GM19239 (cell line): ENCODE results near the gene CAMTA1.

Experiments used
- DNase-seq: peaks from one replicate; pipeline ENCODE4 v3.0.0; 2011; ENCODE audit warnings: low spot score; ENCODE audit not compliant: insufficient read length
- FAIRE-seq: peaks from 2 replicates; lab custom pipeline; 2011; peaks lifted over from hg19 to GRCh38; lab: Jason Lieb, UNC

The CAMTA1 gene

DNA sequence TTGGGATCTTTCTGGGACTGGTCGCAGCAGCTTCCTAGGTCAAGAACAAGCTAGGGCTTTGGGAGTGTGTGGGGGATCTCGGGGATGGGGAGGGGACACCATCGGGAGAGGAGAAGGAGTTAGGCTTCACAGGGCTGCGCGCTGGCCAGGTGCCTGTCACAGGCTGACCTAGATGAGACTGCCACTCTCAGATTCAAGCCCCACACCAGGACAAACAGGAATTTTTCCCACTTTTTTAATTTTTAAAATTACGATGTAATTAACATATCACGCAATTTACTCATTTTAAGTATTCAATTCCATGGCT is 180.6 kb downstream of the CAMTA1 start:
- DNase-seq (no peak), FAIRE-seq (no peak)

DNA sequence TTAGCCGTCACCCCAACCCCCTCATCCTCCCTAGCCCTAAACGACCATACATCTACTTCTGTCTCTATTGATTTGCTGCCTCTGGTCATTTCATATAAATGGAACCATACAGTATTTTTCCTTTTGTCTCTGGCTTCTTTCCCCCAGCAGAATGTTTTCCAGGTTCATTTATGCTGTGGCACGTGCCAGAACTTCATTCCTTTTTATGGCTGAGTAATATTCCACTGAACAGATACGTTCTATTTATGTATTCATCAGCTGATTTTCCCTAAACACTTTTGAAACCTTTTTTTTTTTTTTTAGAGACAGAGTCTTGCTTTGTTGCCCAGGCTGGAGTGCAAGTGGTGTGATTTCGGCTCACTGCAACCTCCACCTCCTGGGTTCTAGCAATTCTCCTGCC is 181.1 kb downstream of the CAMTA1 start:
- FAIRE-seq (no peak), DNase-seq (no peak)

DNA sequence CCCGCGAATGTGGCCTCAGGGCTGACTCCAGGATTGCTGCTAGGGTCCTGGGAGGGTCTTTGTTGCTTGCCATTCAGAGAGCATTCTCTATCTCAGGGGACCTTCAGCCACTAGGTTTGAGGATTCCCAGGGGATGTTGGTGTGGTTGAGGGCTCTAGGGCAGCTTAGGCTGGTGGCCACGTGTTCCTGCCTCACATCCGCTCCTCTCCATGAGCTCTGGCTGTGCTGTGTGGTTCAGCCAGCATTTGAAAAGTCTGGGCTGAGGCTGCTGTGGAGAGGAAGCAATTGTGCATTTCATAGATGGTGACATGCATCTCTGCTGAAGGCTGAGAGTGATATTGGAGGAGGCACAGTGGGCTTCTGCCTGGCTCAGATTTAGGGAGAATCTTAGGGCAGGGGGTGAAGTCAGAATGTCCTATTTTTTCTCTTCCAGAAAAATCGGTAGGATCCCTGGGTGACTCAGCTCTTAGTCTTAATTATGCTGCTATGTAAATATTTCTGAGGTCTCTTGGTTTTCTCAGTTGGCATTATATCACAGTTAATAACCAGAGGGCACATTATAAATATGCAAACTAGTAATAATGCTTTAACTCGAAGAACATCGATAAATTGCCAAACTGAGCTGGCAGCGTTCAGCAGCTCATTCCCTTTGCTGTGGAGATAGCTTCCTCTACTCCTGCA is 182.3 kb downstream of the CAMTA1 start:
- FAIRE-seq (no peak), DNase-seq (no peak)

DNA sequence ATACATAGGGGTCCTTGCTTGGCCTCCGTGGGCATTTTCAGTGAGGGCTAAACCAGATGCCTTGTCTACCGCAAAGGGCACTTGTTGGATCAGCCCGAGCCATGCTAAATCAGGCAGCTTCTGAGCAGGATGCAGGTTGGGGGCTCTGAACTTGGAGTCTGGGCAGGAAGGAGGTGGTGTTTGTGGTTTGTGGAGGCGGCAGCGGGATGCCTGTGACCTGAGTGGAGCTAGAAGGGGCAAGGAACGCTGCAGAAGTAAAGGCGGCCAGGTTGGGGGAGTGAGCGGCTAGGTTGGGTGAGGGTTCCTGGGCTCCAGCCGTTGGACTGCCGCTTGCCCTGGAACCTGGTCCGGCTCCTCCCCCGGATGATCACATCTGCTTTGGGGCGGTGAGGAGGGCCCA is 183.9 kb downstream of the CAMTA1 start:
- FAIRE-seq, result no peak

DNA sequence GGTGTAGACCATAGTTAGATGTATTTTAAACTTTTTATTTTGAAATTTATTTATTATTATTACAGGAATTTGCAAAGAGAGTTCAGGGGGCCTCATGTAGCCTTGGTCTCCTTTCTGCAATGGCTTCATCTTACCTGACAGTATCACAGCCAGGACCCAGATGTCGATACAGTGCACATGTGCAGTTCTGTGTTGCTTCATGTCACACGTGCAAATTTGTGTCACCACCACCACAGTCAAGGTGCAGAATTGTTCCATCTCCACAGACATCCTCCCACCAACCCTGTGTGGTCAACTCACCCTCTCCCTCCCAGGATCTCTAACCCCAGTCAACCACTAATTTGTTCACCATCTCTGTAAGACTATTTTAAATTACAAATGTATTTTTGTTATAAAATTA is 184.5 kb downstream of the CAMTA1 start:
- DNase-seq, result no peak
- FAIRE-seq, result no peak

More for the DNA sequence above, 183.9 kb downstream of the CAMTA1 start:
- DNase-seq, result no peak

DNA sequence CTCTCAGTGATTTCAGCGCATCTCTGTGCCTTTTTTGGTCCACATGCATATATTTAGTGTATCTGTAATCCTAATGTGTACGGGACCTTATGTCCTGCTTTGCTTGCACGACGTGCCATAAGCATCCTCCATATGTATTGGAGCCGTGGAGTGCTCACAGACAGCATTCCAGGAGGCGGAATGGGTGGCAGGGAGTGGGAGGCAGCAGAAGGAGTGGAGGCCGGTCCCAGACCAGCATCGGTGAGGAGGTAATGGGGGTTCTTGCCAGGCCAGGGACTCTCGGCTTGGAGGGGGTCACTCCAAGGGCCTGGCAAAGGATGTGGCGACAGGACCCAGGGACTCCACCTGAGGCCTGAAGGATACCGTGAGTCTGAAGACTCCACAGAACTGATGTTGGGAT is 185.0 kb downstream of the CAMTA1 start:
- FAIRE-seq (no peak), DNase-seq (no peak)

DNA sequence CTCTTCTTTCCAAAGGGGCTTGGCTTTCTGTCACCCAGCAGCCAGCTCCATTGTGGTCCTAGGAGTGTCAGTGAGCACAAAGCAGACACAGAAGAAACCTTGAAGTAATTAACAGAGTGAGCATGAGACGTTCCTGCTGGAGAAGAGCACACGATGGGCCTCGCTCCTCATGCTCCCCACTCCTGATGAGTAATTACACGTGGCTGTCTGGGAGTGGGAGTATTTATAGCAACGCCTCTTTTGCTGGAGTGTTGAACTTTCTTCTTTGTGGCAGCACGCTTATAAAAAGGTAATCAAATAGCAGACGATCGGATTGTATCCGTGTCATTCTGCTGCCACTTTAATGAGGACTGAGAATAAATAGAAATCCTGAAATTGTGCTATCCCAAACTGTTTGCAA is 185.8 kb downstream of the CAMTA1 start:
- no peak for DNase-seq
- FAIRE-seq, result no peak

DNA sequence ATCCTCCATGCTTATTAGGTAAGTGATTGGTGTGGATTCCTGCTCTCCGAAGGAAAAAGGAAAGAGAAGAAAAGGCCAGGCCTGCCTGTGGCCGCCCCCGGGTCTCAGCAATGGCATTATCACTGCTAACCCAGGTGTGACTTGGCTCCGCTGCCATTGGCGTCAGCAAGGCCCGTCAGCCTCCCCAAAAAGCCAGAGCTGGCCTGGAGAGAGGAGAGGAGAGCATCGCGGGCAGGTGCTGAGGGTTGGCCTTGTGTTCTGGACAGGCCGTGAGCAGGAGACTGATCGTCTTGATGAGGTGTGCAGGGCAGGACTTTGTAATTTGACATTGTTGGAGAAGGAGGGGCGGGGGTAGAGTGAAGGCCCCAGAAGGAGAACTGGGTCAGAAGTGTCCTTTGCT is 186.4 kb downstream of the CAMTA1 start:
- FAIRE-seq (no peak), DNase-seq (no peak)

DNA sequence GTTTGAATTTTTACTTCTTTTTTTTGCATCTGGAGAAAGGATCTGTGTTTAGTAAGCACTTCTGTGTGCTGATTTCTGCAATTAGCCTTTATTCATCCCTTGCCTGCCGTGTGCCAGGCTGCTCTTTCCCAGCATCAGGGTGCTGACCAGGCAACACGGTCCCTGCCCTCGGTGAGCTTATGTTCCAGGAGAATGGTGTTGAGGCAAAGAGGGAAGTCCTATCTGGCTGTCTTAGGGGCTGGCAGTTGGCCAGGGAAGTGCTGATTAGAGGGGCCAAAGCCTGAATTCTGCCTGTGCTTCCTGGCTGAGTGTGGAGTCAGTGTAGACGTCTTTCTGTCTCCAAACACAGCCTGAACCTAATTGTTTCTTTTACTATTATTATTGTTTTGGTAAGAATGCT is 187.1 kb downstream of the CAMTA1 start:
- DNase-seq (no peak), FAIRE-seq (no peak)

DNA sequence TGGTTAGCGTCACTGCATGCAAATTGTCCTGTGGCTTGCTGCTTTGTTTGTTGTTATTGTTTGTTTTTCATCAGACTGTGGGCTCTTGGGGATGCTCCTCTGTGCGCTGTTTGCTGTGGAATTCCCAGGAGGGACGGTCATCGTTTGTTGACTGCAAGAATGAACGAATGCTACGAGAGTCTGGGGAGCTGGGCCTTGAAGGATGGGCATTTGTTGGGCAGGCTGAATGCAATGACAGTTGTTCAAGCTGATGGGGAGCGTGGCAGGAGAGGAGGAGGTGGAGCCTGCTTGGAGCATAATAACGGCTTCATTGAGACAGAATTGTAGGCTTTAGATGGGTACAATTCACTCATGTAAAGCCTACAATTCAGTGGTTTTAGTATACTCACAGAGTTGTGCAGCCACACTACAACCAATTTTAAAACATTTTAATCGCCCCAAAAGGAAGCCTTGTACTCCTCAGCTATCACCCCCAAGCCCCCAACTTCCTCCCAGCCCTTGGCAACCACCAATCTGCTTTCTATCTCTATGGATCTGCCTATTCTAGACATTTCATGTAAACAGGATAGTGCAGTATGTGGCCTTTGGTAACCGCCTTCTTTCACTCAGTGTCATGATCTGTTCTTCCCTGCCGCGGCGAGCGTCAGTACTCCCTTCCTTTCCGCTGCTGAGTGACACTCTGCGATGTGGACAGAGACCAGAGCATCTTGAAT is 190.2 kb downstream of the CAMTA1 start:
- FAIRE-seq (no peak), DNase-seq (no peak)

DNA sequence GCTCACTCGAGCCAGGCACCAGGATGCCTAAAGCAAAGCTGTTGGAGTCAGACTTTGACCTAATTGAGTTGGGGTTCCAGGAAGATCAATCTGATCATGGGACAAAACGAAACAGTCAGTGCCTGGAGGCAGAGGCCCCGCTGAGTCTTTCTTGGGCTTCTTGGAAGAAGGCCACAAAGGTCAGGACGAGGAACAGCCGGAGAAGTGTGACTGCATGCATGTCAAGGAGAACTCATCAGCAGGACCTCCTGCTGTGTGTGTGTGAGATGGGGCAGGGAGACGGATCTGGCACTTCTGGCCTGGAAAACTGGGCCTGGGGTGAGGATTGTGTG is 190.8 kb downstream of the CAMTA1 start:
- DNase-seq (no peak), FAIRE-seq (no peak)

DNA sequence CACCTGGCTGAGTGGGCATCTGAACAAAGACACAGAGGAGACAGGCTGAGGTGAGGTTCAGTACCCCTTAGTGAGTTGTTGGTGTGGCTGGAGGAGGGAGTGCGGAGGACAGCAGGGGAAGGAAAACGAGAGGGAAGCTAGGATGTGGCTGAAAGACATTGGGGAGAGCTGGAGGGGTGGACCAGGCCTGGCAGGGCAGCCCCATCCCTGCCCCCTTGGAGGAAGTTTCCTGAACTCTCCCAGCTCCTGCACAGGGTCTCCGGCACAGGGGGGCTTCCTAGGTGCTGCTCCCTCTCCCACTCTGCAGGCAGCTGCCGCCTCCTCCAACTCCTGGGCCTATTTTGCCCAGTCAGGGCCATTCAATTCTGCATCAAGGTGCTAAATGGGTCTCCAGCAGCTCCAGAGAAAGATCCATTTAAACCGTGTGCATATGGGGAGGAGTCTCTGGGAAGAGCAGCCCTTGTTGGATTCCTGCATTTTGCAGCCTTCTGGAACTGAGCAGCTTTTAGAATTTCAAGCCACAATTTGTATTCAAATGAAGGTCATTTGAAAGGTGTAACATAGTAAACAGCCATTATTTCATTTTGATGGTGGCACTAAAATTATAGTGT is 193.9 kb downstream of the CAMTA1 start:
- FAIRE-seq (no peak), DNase-seq (no peak)

DNA sequence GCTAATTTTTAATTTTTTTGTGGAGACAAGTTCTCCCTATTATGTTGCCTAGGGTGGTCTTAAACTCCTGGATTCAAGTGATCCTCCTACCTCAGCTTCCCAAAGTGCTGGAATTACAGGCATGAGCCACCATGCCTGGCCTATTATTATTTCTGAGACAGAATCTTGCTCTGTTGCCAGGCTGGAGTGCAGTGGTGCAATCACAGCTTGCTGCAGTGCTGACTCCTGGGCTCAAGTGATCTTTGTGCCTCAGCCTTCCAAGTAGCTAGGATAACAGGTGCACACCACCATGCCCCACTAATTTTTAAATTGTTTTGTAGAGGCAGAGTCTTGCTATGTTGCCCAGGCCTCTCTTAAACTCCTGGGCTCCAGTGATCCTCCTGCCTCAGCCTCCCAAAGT is 196.3 kb downstream of the CAMTA1 start:
- DNase-seq, result no peak
- no peak for FAIRE-seq

DNA sequence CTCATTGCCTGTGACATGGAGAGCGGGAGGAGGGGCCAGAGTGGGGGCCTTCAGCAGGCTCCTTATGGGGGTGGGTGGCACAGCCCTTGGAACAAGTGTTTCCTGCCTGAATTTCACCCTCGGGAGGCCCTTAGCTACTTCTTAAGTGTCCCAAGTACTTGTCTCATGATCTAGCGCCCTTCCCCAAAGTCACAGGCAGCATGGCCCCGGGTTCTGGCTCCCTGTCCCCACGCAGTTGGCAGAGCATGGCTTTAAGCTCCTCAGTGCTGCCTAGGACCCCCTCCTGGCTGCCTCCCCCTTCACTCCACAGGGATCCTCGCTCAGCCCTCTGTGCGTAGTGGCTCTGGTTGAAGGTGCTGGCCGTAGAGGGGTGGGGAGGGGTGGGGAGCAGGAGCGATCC is 197.2 kb downstream of the CAMTA1 start:
- no peak for DNase-seq
- FAIRE-seq, result no peak

DNA sequence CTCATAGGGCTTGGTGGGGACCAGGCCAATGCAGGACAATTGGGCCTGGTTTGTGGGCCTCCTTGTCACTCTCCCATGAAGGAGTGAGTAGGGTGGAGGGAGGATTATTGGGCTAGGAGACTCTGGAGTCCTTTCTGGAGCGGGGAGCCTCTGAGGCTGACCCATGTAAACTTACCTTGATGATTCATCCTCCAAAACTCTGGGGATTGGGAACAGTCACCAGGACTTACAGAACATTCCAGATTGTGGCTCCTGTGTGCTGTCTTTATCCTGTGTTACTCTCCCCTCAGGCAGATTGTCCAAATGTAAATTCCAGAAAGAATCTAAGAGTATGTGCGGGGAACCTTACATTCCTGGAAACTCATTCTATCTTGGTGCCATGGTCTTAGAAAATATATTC is 197.6 kb downstream of the CAMTA1 start:
- DNase-seq, result no peak
- FAIRE-seq, result no peak

DNA sequence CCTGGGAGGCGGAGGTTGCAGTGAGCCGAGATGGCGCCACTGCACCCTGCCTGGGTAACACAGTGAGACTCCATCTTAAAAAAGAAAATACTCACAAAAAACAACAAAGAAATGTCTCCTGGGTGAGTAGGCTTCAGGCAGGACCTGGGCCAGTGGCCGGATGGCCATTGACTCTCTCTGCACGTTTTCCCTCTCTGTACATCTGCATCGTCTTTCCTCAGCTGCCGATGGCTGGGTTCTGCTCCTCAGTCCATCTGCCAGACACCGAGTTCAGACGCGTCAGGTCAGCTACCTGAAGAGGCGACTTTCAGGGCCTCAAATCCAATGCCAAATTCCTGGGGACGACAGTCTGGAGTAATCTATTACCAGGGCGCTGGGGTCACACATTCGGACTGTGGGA is 199.3 kb downstream of the CAMTA1 start:
- DNase-seq (no peak), FAIRE-seq (no peak)

DNA sequence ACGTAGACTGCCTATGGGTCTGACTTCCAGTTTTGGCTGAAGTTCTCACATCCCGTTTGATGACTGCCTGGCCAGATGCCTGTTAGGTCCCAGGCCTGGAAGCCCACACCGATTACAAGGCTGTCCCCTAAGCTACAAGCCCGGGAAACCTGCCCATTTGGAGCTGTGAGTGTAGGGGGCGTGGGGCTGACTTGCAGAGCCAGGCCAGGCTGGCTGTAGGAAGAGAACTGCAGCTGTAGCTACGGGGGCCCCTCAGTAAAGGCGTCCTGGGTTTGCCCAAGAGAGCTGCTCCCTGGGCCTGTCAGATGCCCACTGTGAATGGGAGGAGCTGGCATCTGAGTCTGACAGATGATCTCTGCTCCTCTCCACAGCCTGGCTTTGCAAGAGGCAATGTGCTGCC is 199.7 kb downstream of the CAMTA1 start:
- FAIRE-seq, result no peak
- DNase-seq, result no peak

DNA sequence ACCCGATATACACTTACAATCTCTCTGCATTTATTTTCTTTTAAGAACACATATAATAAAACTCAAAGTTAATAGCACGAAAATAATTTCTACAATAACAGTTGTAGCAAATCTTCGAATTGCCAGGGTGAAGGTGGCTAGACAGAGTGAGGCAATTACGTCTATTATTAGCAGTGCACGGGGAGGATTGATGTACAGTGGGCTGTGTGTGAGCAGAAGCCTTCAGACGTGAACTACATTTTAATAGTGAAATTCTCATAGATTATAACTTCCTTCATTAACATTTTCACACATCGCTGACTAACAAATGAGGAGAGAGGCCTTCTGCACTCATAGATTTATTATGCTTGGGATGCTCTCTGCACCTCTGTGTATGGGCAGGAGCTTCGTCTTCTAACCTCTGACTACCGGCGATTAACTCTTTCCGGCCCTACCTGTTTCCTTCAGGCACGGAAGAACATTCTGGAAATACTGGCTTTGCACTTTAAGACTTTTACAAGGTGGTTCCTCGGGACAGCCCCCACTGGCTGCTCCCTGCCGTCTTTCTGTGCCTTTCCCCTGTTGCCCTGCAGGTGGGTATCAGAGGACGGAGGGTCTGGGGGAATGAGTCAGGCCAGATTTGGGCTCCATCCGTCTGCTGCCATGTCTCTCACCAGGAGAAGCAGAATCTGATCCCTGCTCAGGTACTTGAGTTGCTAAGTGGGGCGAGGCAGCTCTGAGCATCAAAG is 200.5 kb downstream of the CAMTA1 start:
- DNase-seq (no peak), FAIRE-seq (no peak)

DNA sequence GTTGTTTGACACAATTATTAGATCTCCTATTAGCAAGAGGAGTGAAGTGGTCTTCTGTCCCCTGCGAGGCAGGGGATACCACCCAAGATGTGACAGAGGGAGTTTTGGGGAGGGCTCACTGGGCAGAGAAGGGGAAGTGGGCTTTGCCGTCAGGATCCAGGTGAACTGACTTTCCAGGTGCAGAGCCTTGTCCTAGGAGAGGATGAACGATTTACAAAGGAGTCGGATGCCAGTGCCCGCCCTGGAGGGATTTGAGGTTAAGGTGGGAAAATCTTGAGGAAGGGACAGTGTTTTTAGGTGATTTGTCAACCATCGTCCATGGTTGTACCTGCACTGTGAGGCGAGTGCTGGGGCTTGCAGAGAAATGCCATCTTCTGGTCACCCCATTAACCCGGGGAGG is 201.0 kb downstream of the CAMTA1 start:
- FAIRE-seq, result no peak
- DNase-seq, result no peak

DNA sequence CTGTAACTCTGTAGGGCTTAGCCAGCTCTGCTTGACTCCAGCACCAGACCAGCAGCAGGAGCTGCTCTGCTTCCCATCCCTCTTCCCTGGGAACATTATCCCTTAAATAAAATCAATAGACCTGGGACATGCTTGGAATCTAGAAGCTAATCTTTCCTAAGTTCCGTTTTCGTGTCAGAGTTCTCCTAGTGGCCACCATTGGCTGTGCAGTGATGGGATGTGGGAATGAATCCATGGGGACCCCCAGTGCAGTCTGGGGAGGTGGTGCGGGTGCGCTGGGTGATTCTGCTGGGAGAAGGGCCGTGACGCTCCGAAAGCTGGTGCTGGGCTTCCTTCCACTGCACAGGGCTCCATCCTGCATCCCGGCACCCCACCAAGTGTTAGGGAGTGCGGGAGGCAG is 202.7 kb downstream of the CAMTA1 start:
- FAIRE-seq (no peak), DNase-seq (no peak)

DNA sequence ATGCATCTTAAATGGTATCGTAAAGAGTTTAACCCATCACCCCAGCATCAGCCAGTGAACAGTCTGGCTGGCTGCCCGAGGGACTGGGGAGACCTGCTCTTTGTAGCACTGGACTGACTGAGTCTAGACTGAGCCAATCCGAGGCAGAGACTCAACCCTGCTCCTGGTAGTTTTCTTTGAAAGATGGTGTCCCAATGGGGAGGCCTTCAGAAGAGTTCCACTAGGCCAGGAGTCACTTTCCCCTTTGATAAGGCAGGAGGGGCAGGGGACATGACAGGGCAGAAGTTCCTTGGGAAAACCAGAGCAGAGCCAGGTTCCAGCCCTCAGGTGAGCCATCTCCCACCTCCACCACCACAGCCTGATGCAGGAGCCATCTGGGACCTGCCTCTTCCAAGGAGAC is 203.5 kb downstream of the CAMTA1 start:
- DNase-seq (no peak), FAIRE-seq (no peak)
